ENCODE results near the gene RBMS3.

Gene RBMS3

GRCh38 chr3:29567501-29567900 lies 286.6 kb downstream of the RBMS3 start:
- peaks cover 7% of the 10 kb centered on the region for H3K9me3 Mint-ChIP-seq
- no peak overlapping the region for H3K4me3 Mint-ChIP-seq
- H3K36me3 Mint-ChIP-seq, result no peaks in the 10 kb centered on the region
- no peak overlapping the region for H3K27ac Mint-ChIP-seq
- H3K4me1 Mint-ChIP-seq, result no peaks in the 10 kb centered on the region
- no peak for ATAC-seq
- H3K27me3 Mint-ChIP-seq, result no peaks in the 10 kb centered on the region

DNA sequence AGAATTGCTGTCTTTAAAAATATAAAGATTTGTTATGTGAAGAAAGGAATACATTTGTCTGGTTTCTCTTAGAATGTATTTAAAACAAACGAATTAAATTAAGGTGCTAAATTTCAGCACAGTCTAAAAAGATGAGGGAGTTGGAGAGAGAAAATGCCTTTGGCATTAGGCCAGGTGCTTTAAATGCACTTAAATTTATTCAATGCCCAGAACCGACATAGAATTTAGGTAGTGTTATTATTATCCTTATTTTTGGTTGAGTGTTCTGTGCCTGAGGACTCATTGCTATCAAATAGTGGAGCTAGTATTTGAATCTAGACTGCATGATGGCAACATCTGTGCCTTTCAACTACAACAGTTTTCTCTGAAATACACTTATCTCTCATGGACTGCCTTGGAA lies 287.5 kb downstream of the RBMS3 start:
- no peaks in the 10 kb centered on the region for H3K27me3 Mint-ChIP-seq
- H3K27ac Mint-ChIP-seq, result no peak overlapping the region
- no peak for ATAC-seq
- peaks cover 7% of the 10 kb centered on the region for H3K9me3 Mint-ChIP-seq
- no peaks in the 10 kb centered on the region for H3K36me3 Mint-ChIP-seq
- no peak overlapping the region for H3K4me3 Mint-ChIP-seq
- H3K4me1 Mint-ChIP-seq, result no peaks in the 10 kb centered on the region

GRCh38 chr3:29576181-29576580 lies 295.3 kb downstream of the RBMS3 start:
- peaks cover 12% of the 10 kb centered on the region for H3K9me3 Mint-ChIP-seq
- no peaks in the 10 kb centered on the region for H3K36me3 Mint-ChIP-seq
- H3K27ac Mint-ChIP-seq, result no peak overlapping the region
- ATAC-seq, result no peak
- no peaks in the 10 kb centered on the region for H3K4me1 Mint-ChIP-seq
- no peak overlapping the region for H3K4me3 Mint-ChIP-seq
- H3K27me3 Mint-ChIP-seq, result no peaks in the 10 kb centered on the region

DNA sequence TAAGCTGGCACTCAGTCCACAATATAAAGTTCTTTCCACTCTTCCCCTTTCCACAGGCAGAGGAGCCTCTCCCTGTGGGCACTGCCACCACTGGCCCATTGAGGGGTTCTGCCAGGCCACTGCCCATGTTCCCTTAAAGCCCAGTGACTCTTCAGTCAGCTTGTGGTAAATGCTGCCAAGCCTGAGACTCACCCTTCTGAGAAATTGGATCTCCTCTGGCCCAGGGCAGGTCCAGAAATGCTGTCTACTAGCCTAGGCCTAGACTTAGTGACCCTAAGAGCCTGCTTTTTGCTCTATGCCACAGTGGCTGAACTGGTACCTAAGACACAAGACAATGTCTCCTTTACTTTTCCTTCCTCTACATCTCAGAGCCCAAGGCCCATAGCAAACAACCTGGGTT lies 295.8 kb downstream of the RBMS3 start:
- H3K9me3 Mint-ChIP-seq, result peaks cover 11% of the 10 kb centered on the region
- no peak for ATAC-seq
- no peak overlapping the region for H3K4me3 Mint-ChIP-seq
- no peaks in the 10 kb centered on the region for H3K27me3 Mint-ChIP-seq
- no peaks in the 10 kb centered on the region for H3K4me1 Mint-ChIP-seq
- H3K36me3 Mint-ChIP-seq, result no peaks in the 10 kb centered on the region
- no peak overlapping the region for H3K27ac Mint-ChIP-seq

DNA sequence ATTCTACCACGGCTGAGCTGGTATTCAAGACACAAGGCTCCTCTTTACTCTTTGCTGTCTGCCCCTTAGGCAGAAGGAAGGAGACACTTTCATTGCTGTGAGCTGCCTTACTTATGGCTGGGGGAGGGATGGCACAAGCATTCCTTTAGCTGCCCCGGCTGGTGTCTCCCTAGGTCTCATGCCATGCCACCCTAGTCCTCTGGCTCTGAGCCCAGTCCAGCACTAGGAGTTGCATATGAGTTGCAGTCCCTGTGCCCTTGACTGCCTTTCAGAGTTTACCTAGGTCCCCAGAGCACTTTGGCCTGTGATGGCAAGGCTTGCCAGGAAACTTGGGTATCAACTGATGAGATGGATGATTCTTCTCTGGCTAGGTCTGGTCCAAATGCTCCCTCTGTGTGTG lies 296.4 kb downstream of the RBMS3 start:
- no peaks in the 10 kb centered on the region for H3K36me3 Mint-ChIP-seq
- H3K27ac Mint-ChIP-seq, result no peak overlapping the region
- peaks cover 9% of the 10 kb centered on the region for H3K9me3 Mint-ChIP-seq
- no peak for ATAC-seq
- no peaks in the 10 kb centered on the region for H3K4me1 Mint-ChIP-seq
- H3K4me3 Mint-ChIP-seq, result no peak overlapping the region
- H3K27me3 Mint-ChIP-seq, result no peaks in the 10 kb centered on the region

- H3K9me3 Mint-ChIP-seq, result no peaks in the 10 kb centered on the region
- no peaks in the 10 kb centered on the region for H3K4me1 Mint-ChIP-seq
- no peak for ATAC-seq
- H3K4me3 Mint-ChIP-seq, result no peak overlapping the region
- H3K27me3 Mint-ChIP-seq, result no peaks in the 10 kb centered on the region
- H3K27ac Mint-ChIP-seq, result no peak overlapping the region
- no peaks in the 10 kb centered on the region for H3K36me3 Mint-ChIP-seq
Observed at GRCh38 chr3:29581311-29581710, 300.4 kb downstream of the RBMS3 start.

DNA sequence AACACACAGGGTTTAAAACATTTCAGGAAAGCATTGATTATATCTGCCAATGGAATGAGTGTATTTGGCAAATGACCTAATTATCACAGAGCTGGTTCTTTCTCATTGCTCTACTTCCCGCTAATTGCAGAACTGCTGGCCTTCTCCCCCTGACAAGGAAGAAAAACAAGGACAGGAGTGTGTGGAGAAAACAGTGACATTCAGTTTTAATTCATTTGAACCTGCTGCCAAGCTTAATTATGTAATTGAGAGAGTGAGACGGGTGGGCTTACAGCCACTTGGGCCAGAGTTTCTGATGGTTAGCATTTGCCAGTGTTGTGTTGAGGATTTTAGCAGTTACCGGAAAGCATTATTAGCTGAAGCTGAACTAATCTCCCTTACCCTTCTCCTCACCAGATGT lies 301.4 kb downstream of the RBMS3 start:
- Mint-ChIP-seq H3K4me1 (no peaks in the 10 kb centered on the region), H3K27ac (no peak overlapping the region), H3K27me3 (no peaks in the 10 kb centered on the region), H3K4me3 (no peak overlapping the region), H3K36me3 (no peaks in the 10 kb centered on the region), H3K9me3 (no peaks in the 10 kb centered on the region)
- no peak for ATAC-seq

GRCh38 chr3:29583861-29584260 lies 303.0 kb downstream of the RBMS3 start:
- Mint-ChIP-seq H3K27me3 (no peaks in the 10 kb centered on the region), H3K27ac (no peak overlapping the region), H3K4me1 (no peaks in the 10 kb centered on the region), H3K36me3 (no peaks in the 10 kb centered on the region), H3K4me3 (no peak overlapping the region), H3K9me3 (no peaks in the 10 kb centered on the region)
- no peak for ATAC-seq

- H3K9me3 Mint-ChIP-seq, result no peaks in the 10 kb centered on the region
- no peaks in the 10 kb centered on the region for H3K4me1 Mint-ChIP-seq
Observed at GRCh38 chr3:29585368-29585767, 304.5 kb downstream of the RBMS3 start.

DNA sequence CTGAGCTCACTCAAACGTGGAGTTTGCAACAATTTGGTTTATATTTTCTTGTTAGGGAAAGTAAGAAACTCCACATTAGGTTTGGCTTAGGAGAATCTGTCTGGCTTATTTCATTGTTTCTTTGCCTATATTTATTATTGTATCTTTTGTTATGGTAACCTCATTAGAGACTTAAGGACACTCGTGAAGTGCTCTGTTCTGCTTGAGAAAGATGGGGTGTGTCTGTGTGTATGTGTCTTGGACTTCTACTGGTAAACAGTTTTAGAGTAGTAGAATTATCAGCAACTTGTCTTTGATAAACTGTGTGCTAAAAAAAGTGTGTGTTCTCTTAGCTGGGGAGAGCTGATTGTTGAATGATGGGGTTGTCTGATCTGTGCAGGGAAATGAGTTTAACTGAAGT lies 306.5 kb downstream of the RBMS3 start:
- no peaks in the 10 kb centered on the region for H3K9me3 Mint-ChIP-seq
- ATAC-seq, result no peak
- H3K27me3 Mint-ChIP-seq, result no peaks in the 10 kb centered on the region

More at GRCh38 chr3:29585368-29585767, 304.5 kb downstream of the RBMS3 start:
- Mint-ChIP-seq H3K36me3 (no peaks in the 10 kb centered on the region), H3K4me3 (no peak overlapping the region), H3K27me3 (no peaks in the 10 kb centered on the region), H3K27ac (no peak overlapping the region)
- ATAC-seq, result no peak

DNA sequence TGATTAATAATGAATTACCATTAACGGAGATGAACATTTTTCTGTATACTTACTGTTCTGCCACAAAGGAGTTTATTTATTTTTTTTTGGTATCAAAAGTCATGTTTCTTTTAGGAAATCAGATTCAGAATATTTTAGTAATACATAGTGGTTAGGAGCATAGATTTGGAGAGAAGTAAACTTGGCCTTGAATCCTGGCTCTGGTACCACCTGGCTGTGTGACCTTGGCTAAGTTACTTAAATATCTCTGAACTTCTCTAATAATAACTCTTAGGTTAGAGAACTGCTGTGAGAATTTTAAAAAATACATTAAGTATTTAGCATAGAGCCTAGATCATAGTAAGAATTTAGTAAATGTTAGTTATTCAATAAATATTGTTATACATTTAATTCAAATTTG lies 309.1 kb downstream of the RBMS3 start:
- H3K27ac Mint-ChIP-seq, result no peak overlapping the region
- no peaks in the 10 kb centered on the region for H3K4me1 Mint-ChIP-seq
- ATAC-seq, result no peak
- H3K9me3 Mint-ChIP-seq, result no peaks in the 10 kb centered on the region
- H3K36me3 Mint-ChIP-seq, result no peaks in the 10 kb centered on the region
- H3K27me3 Mint-ChIP-seq, result no peaks in the 10 kb centered on the region
- no peak overlapping the region for H3K4me3 Mint-ChIP-seq

More for the DNA sequence above, 306.5 kb downstream of the RBMS3 start:
- Mint-ChIP-seq H3K4me3 (no peak overlapping the region), H3K4me1 (no peaks in the 10 kb centered on the region), H3K36me3 (no peaks in the 10 kb centered on the region), H3K27ac (no peak overlapping the region)

GRCh38 chr3:29590461-29590860 lies 309.6 kb downstream of the RBMS3 start:
- Mint-ChIP-seq H3K4me3 (no peak overlapping the region), H3K27ac (no peak overlapping the region), H3K4me1 (no peaks in the 10 kb centered on the region), H3K9me3 (no peaks in the 10 kb centered on the region), H3K27me3 (no peaks in the 10 kb centered on the region), H3K36me3 (no peaks in the 10 kb centered on the region)
- ATAC-seq, result no peak

DNA sequence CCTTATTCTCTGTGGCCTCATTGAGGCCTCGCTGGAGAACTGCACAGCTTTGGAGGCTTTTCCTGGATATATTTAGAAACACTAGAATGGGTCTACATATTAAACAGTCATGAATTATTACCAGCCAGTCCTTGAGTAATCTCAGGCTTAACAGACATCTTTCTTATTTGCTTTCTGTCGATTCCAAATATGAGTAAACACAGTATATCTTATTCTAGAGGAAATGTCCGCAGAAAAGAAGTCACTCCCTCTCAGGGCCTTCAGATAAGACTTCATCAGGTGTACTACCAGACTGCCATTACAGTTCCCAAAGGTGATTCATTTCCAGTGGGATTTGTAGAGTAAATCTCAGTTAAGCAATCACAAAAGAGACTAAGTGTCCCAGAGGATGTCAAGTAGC lies 310.7 kb downstream of the RBMS3 start:
- no peak overlapping the region for H3K4me3 Mint-ChIP-seq
- H3K27ac Mint-ChIP-seq, result no peak overlapping the region
- H3K36me3 Mint-ChIP-seq, result no peaks in the 10 kb centered on the region
- no peaks in the 10 kb centered on the region for H3K9me3 Mint-ChIP-seq
- no peaks in the 10 kb centered on the region for H3K4me1 Mint-ChIP-seq
- no peak for ATAC-seq
- no peaks in the 10 kb centered on the region for H3K27me3 Mint-ChIP-seq

GRCh38 chr3:29593802-29594201 lies 312.9 kb downstream of the RBMS3 start:
- Mint-ChIP-seq H3K9me3 (no peaks in the 10 kb centered on the region), H3K4me3 (no peak overlapping the region), H3K4me1 (no peaks in the 10 kb centered on the region), H3K27ac (no peak overlapping the region), H3K27me3 (no peaks in the 10 kb centered on the region), H3K36me3 (no peaks in the 10 kb centered on the region)
- no peak for ATAC-seq

DNA sequence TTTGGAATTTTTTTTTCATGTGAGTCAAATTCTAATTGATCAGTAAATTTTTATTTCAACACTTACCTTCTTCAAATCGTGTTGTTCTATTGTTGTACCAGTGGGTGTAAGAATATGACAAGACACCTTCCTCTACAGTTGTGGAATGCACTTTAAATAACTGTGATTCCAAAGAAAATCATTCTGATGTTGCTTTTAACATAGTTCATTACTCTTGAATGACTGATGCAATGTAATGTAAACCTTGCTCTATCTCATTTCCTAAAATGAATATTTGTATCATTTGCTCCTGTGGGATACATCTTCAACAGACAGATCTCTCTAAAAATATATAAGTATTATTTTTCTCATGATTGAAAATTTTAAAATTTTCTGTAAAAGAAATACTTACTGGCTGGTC lies 313.4 kb downstream of the RBMS3 start:
- no peak overlapping the region for H3K4me3 Mint-ChIP-seq
- H3K27ac Mint-ChIP-seq, result no peak overlapping the region
- H3K9me3 Mint-ChIP-seq, result no peaks in the 10 kb centered on the region
- no peak for ATAC-seq
- no peaks in the 10 kb centered on the region for H3K27me3 Mint-ChIP-seq
- H3K4me1 Mint-ChIP-seq, result no peaks in the 10 kb centered on the region
- H3K36me3 Mint-ChIP-seq, result no peaks in the 10 kb centered on the region

DNA sequence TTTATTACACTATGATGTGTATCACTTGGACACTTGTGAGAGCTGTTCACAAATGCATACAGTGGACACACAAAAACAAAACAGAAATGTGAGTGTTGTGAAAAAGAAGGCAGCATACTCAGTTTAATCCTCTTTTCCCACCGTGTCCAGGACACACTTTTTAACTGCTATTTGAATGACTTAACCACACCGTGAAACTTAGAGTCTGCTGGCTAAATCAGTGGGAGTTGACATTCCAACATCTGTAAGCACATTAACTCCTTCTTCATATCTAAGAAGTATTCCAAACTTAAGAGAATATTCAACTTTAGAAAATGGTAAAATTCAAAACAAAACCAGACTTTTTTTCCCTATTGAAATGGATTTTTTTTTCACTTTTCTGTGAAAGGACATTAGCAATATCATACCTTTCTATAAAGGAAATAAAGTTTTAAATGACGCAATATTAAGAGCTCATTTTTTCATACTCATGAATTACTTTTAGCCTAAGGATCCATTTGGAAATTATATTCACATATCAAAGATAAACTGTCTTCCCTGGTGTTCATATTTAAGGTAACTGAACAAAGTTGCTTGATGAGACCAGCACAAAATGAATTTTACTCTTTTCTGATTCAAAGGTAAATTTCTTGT lies 316.6 kb downstream of the RBMS3 start:
- Mint-ChIP-seq H3K4me3 (no peak overlapping the region), H3K27me3 (no peaks in the 10 kb centered on the region), H3K4me1 (no peaks in the 10 kb centered on the region), H3K36me3 (no peaks in the 10 kb centered on the region), H3K27ac (no peak overlapping the region), H3K9me3 (no peaks in the 10 kb centered on the region)
- ATAC-seq, result no peak
